Endothelial cell (in vitro differentiated cells): Measurements from ENCODE around the gene BCL11A. TPM values are rescaled to one million over a fixed set of nuclear protein-coding genes. Genes with fewer than 3 reads are reported as not detected.

Experiments used
- DNase-seq: peaks from one replicate; pipeline ENCODE4 v3.0.0; 2021; ENCODE audit warnings: low spot score
- H3K27ac Mint-ChIP-seq: one replicate; pipeline ENCODE4 v1.8.0; 2021; ENCODE audit warnings: mixed read lengths, inconsistent platforms; ENCODE audit not compliant: unreplicated experiment
- H3K27me3 Mint-ChIP-seq: one replicate; pipeline ENCODE4 v1.8.0; 2021; ENCODE audit warnings: mild to moderate bottlenecking, moderate library complexity, mixed read lengths, inconsistent platforms; ENCODE audit not compliant: unreplicated experiment
- H3K36me3 Mint-ChIP-seq: one replicate; pipeline ENCODE4 v1.8.0; 2021; ENCODE audit warnings: mild to moderate bottlenecking, low read depth, mixed read lengths, inconsistent platforms; ENCODE audit not compliant: unreplicated experiment
- H3K4me1 Mint-ChIP-seq: one replicate; pipeline ENCODE4 v1.8.0; 2021; ENCODE audit warnings: mild to moderate bottlenecking, mixed read lengths, inconsistent platforms; ENCODE audit not compliant: unreplicated experiment
- H3K4me3 Mint-ChIP-seq: one replicate; pipeline ENCODE4 v1.8.0; 2021; ENCODE audit warnings: mild to moderate bottlenecking, mixed read lengths, inconsistent platforms; ENCODE audit not compliant: unreplicated experiment
- H3K9me3 Mint-ChIP-seq: one replicate; pipeline ENCODE4 v1.8.0; 2021; ENCODE audit warnings: mixed read lengths, inconsistent platforms; ENCODE audit not compliant: unreplicated experiment
- CTCF ChIP-seq: fragments of 200-600 bp; sonication (generic); IDR thresholded peaks from one replicate; pipeline ENCODE4 v1.5.0; 2021; ENCODE audit warnings: antibody characterized with exemption; ENCODE audit not compliant: unreplicated experiment
- total RNA-seq: library from RNA; stranded (reverse); fragmentation: NEBNext Ultra II Directional; extraction: Animal tissue kit (Norgen Biotek cat#: 25700); gene quantifications from one replicate; pipeline ENCODE4 v1.2.1, GENCODE V29; 2021; ENCODE audit not compliant: unreplicated experiment

Gene BCL11A
- total RNA-seq, 1 donor from 2014 or later: 9.6 TPM

- no peak for DNase-seq
- Mint-ChIP-seq H3K9me3 (no peaks in the 10 kb centered on the region), H3K4me3 (no peak overlapping the region), H3K27me3 (peaks cover 2% of the 10 kb centered on the region), H3K27ac (no peak overlapping the region), H3K4me1 (peaks cover 16% of the 10 kb centered on the region), H3K36me3 (no peaks in the 10 kb centered on the region)
- no peak for TF ChIP-seq CTCF
These were observed 28.6 kb downstream of the BCL11A start for GRCh38 chr2:60524874-60525273.

DNA sequence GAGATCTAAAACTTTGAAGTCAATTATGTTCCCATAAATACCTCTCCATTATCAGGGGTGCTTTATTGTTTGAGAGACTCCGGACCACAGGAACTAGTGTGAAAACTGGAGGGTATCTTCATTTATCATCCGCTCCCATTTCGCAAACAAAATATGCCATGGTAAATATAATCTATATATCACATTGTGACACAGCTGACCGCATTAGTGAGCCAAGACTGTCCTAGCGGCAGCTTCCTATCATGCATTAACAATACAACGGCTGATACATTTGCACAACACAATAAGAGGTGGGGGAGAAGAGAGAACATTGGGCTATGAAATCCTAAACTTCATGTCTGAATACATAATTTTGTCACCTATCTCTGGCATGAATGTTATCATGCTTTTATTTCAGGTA, 29.5 kb downstream of the BCL11A start:
- Mint-ChIP-seq H3K9me3 (no peaks in the 10 kb centered on the region), H3K36me3 (no peaks in the 10 kb centered on the region), H3K27me3 (peaks cover 2% of the 10 kb centered on the region), H3K4me1 (peaks cover 17% of the 10 kb centered on the region), H3K4me3 (no peak overlapping the region), H3K27ac (no peak overlapping the region)
- no peak for DNase-seq
- TF ChIP-seq CTCF: no peak

GRCh38 chr2:60522462-60522861, 31.0 kb downstream of the BCL11A start:
- Mint-ChIP-seq H3K9me3 (no peaks in the 10 kb centered on the region), H3K27me3 (no peaks in the 10 kb centered on the region), H3K4me3 (no peak overlapping the region), H3K36me3 (peaks cover 3% of the 10 kb centered on the region), H3K27ac (no peak overlapping the region), H3K4me1 (peaks cover 21% of the 10 kb centered on the region)
- DNase-seq: no peak
- no peak for TF ChIP-seq CTCF

DNA sequence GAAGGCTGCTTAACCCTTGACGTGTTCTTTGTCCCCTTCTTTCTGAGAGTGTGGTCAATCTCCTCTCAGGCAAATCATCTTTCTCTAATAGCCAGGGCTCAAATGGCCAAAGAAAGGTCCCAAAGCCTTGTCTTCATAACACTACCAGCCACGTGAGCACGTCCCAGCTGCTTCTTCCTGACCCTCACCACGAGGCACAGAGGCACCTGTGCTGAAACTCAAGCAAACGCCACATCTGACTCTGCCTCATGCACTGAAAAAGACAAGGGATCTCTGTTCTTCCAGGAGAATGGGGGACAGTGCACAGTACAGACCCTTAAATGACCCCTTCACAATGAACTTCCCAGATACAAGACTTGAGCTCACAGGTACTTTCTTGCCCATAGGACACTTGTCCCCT, 31.8 kb downstream of the BCL11A start:
- Mint-ChIP-seq H3K36me3 (peaks cover 3% of the 10 kb centered on the region), H3K4me1 (peaks cover 27% of the 10 kb centered on the region), H3K9me3 (no peaks in the 10 kb centered on the region), H3K27ac (no peak overlapping the region), H3K27me3 (no peaks in the 10 kb centered on the region), H3K4me3 (no peak overlapping the region)
- no peak for TF ChIP-seq CTCF
- no peak for DNase-seq

GRCh38 chr2:60520917-60521539, 32.4 kb downstream of the BCL11A start:
- no peak for DNase-seq
- Mint-ChIP-seq H3K4me1 (peaks cover 33% of the 10 kb centered on the region), H3K4me3 (no peak overlapping the region), H3K27me3 (no peaks in the 10 kb centered on the region), H3K9me3 (no peaks in the 10 kb centered on the region), H3K27ac (peak overlapping the region; percentile 20), H3K36me3 (peaks cover 3% of the 10 kb centered on the region)
- no peak for TF ChIP-seq CTCF
